NCI-H226 (cell line): Measurements from ENCODE around the gene LRRC28.
"Not testable (repeated sequence)": the region's sequence is repeated elsewhere in the genome, so short reads cannot be mapped to it uniquely, and the experiment has no call there.

ENCODE experiments used
- DNase-seq: peaks from one replicate; pipeline ENCODE4 v3.0.0-alpha.2; 2015

LRRC28 gene

GRCh38 chr15:99250857-99251841 is at the start of gene LRRC28:
Gene LRRC28, plus strand, starts transcription at chr15:99251481. Its CDS starts 4,477 bp downstream, at chr15:99255958.
- DNase-seq: peak; percentile 99

- no peak for DNase-seq
Measured at GRCh38 chr15:99202176-99202552, 49.1 kb upstream of the LRRC28 start.

- no peak for DNase-seq
Measured at GRCh38 chr15:99207672-99208071, 43.6 kb upstream of the LRRC28 start.

DNA sequence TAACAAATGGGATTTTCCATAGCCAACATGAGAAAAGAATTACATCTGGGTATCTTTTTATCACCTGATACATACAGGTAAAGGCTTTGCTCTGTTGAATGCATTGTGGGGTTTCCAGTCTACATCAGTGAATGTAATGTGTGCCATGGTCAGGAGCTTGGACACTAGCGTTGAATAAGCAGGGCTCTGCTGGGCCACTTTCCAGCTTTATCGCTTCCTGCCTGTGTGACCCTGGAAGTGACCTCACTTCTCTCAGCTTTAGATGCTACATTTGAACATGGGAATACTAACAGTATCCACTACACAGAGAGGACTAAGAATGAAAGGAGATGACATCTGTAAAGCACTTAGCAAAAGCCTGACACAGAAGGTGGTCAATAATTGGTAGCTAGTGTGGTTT is 42.0 kb upstream of the LRRC28 start:
- DNase-seq: no peak

DNA sequence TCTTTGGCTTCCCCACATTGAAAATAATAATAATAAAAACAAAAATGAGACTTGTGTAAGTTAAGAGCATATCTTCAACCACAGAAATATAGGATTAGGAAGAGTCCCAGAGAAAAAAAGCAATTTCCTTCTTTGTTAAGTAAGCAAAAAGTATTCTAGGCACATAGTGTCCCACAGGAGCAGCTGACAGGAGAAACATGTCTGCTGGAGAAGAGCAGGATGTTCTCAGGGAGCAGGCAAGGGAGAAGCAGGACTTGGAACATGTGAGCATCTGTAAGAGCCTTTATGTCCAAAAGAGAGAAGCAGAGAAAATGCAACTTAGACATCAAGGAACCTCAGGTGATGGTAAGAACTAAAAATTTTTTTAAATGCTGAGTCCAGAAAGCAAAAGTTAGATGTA is 40.9 kb upstream of the LRRC28 start:
- DNase-seq: no peak

DNA sequence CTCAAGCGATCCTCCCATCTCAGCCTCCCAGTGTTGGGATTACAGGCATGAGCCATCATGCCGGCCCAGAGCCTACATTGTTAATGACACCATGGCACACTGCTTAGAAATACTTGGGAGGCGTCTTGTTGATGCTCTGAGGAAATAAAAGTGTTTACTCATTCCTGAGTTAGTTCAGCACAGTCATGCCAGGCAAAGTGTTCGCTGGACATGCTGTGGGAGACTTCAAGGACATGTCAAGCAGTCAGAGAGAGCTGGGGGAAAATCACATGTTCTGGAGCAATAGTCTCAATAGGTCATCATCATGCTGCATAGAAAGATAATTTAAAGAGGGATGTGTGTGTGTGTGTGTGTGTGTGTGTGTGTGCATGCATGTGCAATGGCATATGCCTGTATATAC is 39.4 kb upstream of the LRRC28 start:
- DNase-seq: no peak

- DNase-seq: peak; percentile 22
Measured at GRCh38 chr15:99212406-99212805, 38.9 kb upstream of the LRRC28 start.

DNA sequence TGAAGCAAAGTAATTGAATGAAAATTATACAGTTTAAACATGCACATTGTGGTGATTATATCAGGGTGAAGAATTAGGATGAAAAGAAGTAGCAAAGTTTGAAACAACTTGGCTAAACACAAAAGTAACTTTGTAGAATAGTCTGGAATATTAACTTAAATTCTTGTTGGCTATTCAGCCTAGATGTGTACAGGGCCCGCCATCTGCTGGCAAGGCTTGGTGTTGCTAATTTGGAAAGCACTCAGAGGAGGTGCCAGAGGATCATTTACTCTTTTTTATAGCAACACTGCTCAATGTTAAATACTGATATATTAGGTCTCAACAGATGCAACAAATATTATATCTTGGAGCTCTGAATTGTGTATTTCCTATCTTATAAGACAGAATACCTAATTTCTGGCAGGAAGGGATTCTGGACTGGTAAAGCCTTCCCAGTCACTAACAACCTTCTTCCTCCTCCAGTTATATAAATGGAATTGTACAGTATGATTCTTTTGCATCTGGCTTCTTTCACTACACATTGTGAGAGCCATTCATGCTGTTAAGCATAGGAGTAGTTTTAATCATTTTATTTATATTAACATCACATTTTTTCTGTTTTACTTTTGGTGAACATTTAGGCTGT is 38.0 kb upstream of the LRRC28 start:
- peak; percentile 48 for DNase-seq

GRCh38 chr15:99224372-99225214 is 26.7 kb upstream of the LRRC28 start:
- DNase-seq: no peak

- DNase-seq: no peak
Measured at GRCh38 chr15:99226802-99227201, 24.5 kb upstream of the LRRC28 start.

- no peak for DNase-seq
Measured at GRCh38 chr15:99228120-99228770, 23.0 kb upstream of the LRRC28 start.

DNA sequence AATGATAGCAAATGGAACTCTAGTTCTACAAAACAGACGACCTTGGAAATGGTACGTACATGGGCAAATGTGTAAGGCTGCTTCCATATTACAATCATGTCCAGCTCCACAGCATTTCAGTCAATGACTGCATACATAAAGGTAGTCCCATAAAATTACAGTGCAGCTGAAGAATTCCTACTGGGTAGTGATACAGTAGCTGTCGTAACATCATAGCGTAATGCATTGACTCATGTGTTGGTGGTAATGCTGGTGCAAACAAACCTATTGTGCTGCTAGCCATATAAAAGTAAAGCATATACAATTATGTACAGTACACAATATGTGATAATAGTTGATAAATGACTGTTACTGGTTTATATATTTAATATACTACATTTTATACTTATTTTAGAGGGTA is 20.4 kb upstream of the LRRC28 start:
- no peak for DNase-seq

- DNase-seq: no peak
Measured at GRCh38 chr15:99232740-99233139, 18.5 kb upstream of the LRRC28 start.

GRCh38 chr15:99234160-99234559 is 17.1 kb upstream of the LRRC28 start:
- DNase-seq: not testable (repeated sequence)

GRCh38 chr15:99238849-99239248 is 12.4 kb upstream of the LRRC28 start:
- no peak for DNase-seq

DNA sequence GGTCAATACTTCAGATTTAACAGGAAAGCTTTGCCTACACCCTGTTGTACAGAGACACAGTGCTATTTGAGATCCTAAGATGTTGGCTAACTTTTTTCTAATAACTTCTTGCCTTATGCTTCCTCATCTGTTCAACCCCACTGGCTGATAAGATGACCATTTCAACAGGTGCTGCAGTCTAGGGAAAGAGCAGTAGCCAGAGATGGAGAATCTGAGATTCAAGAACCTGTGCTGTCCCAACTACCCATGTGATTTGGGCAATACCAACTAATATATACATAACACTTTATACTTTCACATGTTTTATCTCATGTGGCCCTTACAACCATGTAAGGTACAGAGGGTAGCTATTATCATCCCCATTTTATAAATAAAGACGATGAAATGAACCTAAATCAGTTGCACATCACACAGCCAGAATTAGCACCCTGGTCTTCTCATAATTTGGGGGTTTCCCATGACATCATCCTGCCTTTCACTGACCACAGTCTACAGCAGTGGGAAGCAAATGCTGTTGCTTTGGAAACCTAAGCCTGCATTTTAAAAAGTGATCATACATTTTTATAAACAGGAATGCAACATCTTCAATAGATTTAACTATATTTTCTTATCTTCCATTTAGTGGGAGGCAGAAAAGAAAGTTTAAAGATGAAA is 11.6 kb upstream of the LRRC28 start:
- DNase-seq: no peak

DNA sequence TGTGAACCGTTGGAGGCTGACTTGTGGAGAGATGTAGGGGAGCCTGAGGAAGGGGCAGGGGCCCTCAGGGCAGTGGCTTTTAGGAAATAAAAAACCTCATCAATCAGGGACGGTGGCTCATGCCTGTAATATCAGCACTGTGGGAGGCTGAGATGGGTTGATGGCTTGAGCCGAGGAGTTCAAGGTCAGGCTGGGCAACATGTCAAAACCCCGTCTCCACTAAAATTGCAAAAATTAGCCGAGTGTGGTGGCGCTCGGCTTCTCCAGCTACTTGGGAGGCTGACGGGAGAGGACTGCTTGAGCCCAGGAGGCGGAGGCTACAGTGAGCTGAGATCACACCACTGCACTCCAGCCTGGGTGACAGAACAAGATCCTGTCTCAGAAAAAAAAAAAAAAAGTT is 9.5 kb upstream of the LRRC28 start:
- no peak for DNase-seq

DNA sequence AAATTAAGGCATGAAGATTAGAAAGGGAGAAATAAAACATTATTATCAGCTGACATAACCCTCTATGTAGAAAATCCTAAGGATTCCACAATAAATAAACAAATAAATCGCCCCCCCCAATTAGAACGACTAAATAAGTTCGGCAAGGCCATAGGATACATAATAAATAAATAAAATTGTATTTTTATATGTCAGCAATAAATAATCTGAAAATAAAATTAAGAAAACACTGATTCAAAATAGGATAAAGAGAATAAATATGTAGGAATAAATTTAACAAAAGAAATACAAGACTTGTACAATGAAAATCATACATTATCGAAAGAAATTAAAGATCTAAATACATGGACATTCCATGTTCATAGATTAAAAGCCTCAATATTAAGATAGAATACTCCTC is 7.0 kb upstream of the LRRC28 start:
- DNase-seq: no peak

DNA sequence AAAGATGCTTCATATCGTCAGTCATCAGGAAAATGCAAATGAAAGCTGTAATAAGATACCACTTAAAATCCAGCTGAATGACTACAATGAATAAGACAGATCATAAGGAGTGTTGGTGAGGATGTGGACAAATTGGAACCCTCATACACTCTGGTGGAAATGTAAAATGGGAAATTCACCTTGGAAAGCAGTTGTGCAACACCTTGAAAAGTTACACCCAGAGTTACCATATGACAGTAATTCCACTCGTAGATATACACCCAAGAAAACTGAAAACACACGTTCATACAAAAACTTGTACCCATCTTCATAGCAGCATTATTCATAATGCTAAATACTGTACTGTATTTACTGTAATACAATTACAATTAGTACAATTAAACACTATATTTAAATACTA is 4.2 kb upstream of the LRRC28 start:
- DNase-seq: no peak

- DNase-seq: no peak
Measured at GRCh38 chr15:99248000-99248715, 3.1 kb upstream of the LRRC28 start.

GRCh38 chr15:99249270-99249841 is 1.9 kb upstream of the LRRC28 start, which contains the start of gene TTC23:
Gene TTC23, minus strand, starts transcription at chr15:99249581. Its CDS starts 20,869 bp downstream, at chr15:99228712.
- DNase-seq: peak; percentile 95
